Prostate gland (tissue), 2 donors: ENCODE results near the gene GRIK2.

Experiments
- POLR2A ChIP-seq: fragments of 450-650 bp; IDR thresholded peaks from one replicate; pipeline ENCODE4 v1.6.1; 2016; ENCODE audit warnings: antibody characterized with exemption, mild to moderate bottlenecking
- POLR2AphosphoS5 ChIP-seq: sonication (generic); formaldehyde crosslinking; IDR thresholded peaks from one replicate; pipeline ENCODE4 v1.6.1; 2017; ENCODE audit warnings: antibody characterized with exemption
- TF ChIP-seq, protein P1 (sequence below), 4 experiments: fragments of 200-600 bp in 2 of 4; fragments of 450-650 bp in 2 of 4; sonication (generic) in 2 of 4; IDR thresholded peaks; 1 replicate in 3 of 4; 2 replicates in 1 of 4; pipeline ENCODE4 v1.5.1; 2016 to 2019; ENCODE audit warnings: antibody characterized with exemption in 4 of 4, mild to moderate bottlenecking in 2 of 4, moderate library complexity in 2 of 4

DNA sequence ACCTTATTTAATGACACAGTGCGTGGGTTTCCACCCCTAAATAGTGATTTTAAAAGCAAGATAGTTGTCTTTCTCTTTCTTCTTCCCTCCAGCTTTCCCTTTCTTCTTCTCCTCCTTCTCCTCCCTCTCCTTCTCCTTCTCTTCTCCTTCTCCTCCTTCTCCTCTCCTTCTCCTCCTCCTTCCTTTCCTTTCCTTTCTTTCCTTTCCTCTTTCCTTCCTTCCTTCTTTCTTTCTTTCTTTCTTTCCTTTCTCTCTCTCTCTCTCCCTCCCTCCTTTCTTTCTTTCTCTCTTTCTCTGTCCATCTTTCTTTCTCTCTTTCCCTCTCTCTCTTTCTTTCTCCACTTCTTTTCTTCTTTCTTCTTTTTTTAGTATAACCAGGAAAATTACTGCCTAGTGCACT is 670.6 kb downstream of the GRIK2 start:
- TF ChIP-seq, protein P1, sequence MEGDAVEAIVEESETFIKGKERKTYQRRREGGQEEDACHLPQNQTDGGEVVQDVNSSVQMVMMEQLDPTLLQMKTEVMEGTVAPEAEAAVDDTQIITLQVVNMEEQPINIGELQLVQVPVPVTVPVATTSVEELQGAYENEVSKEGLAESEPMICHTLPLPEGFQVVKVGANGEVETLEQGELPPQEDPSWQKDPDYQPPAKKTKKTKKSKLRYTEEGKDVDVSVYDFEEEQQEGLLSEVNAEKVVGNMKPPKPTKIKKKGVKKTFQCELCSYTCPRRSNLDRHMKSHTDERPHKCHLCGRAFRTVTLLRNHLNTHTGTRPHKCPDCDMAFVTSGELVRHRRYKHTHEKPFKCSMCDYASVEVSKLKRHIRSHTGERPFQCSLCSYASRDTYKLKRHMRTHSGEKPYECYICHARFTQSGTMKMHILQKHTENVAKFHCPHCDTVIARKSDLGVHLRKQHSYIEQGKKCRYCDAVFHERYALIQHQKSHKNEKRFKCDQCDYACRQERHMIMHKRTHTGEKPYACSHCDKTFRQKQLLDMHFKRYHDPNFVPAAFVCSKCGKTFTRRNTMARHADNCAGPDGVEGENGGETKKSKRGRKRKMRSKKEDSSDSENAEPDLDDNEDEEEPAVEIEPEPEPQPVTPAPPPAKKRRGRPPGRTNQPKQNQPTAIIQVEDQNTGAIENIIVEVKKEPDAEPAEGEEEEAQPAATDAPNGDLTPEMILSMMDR (IDR thresholded peaks at IDR 0.05): no peak
- TF ChIP-seq POLR2A (no peak), POLR2AphosphoS5 (no peak)
